Mesodermal cell (in vitro differentiated cells): ENCODE data around the gene STOML2.

Experiments
- H3K27ac ChIP-seq: 2 replicates; pipeline ENCODE4 v1.7.0; 2013; ENCODE audit warnings: mild to moderate bottlenecking, low read depth, low read length, moderate library complexity; ENCODE audit not compliant: severe bottlenecking
- H3K36me3 ChIP-seq: 2 replicates; pipeline ENCODE4 v1.7.1; 2013; ENCODE audit warnings: mild to moderate bottlenecking, low read length, moderate library complexity; ENCODE audit not compliant: control insufficient read depth, insufficient read depth
- H3K4me1 ChIP-seq: one replicate; pipeline ENCODE4 v1.7.1; 2013; ENCODE audit warnings: mild to moderate bottlenecking, low read length; ENCODE audit not compliant: insufficient read depth, control insufficient read depth, poor library complexity, severe bottlenecking
- H3K4me3 ChIP-seq: 2 replicates; pipeline ENCODE4 v1.7.0; 2013; ENCODE audit warnings: low read length, control low read depth, mild to moderate bottlenecking; ENCODE audit not compliant: insufficient read depth, poor library complexity, severe bottlenecking; ENCODE audit errors: extremely low read depth
- H3K9me3 ChIP-seq: 2 replicates; pipeline ENCODE4 v1.7.1; 2013; ENCODE audit warnings: mild to moderate bottlenecking, low read length, moderate library complexity; ENCODE audit not compliant: control insufficient read depth
- WGBS, 2 experiments: methylation state at CpG; one replicate each; pipeline ENCODE4 v1.1.5; 2013; ENCODE audit warnings: missing lambda C conversion rate in 2 of 2; ENCODE audit not compliant: insufficient coverage in 2 of 2; 5-methylcytosine and 5-hydroxymethylcytosine counted together

Gene STOML2

DNA sequence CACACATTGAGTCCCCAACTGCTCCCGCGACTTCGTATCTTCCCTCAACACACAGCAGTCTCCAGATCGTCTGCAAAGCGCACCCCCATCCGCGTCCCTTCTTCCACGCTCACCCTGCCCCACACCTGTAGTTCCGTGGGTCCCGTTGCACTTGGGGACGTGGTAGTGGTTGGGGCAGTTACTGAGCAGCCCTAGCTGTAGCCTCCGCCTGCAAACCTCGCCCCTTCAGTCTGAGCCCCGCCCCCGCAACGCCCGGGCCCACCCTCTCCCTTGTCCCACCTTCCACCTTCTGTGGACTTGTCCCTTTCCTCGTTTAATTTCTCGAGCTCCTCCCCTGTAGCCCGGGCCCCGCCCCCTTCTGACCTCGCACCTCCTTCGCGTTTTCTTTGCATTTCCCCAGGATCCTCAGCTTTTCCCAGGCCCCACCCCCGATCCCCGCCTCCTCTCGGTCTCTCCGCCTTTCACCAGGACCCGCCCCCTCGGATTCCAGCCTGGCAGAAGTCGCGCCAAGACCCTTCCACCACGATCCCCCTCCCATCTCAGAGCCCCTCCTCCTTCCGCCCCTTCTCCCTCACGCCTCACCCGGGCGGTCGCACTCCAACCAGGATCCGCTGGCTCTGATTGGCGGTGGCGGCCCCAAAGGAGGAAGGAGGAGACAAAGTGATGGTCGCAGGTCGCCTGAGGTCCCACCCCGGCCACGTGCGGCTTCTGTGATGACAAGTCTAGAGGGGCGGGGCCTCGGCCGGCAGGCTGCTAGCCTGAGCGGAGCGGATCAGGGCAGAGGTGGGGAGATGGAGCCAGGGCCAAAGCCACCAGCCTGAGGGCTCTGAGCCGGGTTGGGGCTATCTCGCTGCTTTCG is 13.0 kb upstream of the STOML2 start, which contains the start of gene ATOSB:
Gene ATOSB (minus strand): TSS at position 183 of the 859 bp plus-strand sequence. CDS start 7,588 bp downstream, outside the sequence.
- Histone ChIP-seq H3K27ac (peak within 1 kb of the TSS; percentile 88), H3K4me3 (peak within 1 kb of the TSS; percentile 58)
- WGBS, 2 experiments = 0 to 1% methylated on average over 41 to 43 of the region's 54 CpGs

DNA sequence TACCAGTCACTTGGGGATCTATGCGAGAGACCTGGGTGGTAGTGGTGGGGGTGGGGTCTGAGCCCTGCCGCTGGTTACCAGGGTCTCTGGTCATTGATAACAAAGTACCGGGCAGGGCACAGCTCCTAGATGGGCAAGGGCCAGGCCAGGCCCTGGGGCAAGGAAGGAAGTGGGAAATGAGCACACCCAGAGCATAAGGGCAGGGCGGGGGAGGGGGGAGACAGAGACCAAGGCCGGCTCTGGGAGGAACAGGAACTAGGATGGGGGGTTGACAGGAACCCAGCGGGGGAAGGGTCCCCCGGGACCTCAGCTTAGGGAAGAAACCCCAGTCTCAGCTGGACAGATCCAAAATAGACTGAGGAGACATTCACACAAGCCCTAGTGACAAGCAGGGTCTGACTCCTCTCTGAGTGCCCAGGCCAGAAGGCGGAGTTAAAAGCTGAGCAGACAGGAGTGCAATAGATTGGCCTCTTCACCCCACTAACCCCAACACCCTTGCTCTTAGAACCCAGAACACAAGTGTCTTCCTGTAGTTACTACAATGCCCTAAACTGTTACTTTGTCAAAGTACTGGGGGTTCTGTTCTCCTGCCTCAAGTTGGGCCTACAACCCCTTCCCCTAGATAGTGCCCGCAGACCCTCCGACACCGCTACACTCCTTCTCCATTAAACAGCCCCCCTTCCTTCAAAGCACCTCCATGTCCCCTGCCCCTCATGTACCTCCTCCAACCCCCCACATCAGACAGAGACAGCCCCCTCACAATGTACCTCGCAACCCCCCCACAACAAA is 12.1 kb upstream of the STOML2 start:
- H3K9me3 ChIP-seq = no peaks in the 10 kb centered on the region
- H3K4me3 ChIP-seq = peak overlapping the region; percentile 58
- peaks cover 22% of the 10 kb centered on the region for H3K4me1 ChIP-seq
- H3K27ac ChIP-seq = peak overlapping the region; percentile 85
- 19 to 20% methylated on average over 10 to 11 of the region's 12 CpGs for WGBS, 2 experiments
- H3K36me3 ChIP-seq = peaks cover 8% of the 10 kb centered on the region

More for the DNA sequence above, 13.0 kb upstream of the STOML2 start, which contains the start of gene ATOSB:
- H3K4me1 ChIP-seq = peaks cover 15% of the 10 kb centered on the region
- H3K9me3 ChIP-seq = no peaks in the 10 kb centered on the region
- peaks cover 8% of the 10 kb centered on the region for H3K36me3 ChIP-seq

DNA sequence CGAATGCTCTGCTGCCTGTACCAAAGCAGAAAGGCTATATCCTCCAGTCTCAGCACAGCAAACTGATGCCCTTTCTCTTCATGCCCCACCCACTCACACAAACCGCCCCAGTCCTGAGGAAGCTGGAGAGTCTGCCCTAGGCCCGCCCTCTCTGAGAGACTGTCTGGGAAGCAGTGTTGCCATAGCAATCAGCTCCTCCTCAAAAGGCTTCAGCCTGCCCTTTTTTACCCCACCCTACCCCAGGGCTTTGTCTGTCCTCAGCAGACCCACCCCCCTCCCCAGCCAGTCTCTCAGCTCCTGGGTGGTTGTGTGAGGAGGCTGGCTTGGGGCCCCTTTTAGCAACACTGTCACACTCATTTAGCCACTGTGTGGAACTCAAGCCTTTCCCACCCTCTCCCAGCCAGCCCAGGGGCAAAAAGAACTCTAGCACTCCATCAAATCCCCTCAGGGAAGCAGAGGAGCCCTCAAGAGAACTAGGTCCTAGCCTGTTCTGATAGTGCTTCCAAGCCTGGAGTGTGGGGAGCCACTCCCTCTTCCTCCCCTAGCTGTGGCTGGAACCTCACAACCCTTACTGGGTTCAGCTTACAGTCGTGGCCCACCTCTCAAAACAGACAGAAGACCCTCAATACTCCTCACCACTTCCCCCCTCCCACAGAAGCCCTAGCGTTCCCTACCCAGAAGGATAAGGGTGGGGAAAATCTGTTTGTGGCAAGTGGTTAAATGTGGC is 11.3 kb upstream of the STOML2 start:
- Histone ChIP-seq H3K4me1 (peaks cover 28% of the 10 kb centered on the region), H3K27ac (peak overlapping the region; percentile 85), H3K36me3 (peaks cover 8% of the 10 kb centered on the region), H3K4me3 (peak overlapping the region; percentile 58), H3K9me3 (no peaks in the 10 kb centered on the region)
- 0% methylated on average over 2 to 3 of the region's 5 CpGs for WGBS, 2 experiments

DNA sequence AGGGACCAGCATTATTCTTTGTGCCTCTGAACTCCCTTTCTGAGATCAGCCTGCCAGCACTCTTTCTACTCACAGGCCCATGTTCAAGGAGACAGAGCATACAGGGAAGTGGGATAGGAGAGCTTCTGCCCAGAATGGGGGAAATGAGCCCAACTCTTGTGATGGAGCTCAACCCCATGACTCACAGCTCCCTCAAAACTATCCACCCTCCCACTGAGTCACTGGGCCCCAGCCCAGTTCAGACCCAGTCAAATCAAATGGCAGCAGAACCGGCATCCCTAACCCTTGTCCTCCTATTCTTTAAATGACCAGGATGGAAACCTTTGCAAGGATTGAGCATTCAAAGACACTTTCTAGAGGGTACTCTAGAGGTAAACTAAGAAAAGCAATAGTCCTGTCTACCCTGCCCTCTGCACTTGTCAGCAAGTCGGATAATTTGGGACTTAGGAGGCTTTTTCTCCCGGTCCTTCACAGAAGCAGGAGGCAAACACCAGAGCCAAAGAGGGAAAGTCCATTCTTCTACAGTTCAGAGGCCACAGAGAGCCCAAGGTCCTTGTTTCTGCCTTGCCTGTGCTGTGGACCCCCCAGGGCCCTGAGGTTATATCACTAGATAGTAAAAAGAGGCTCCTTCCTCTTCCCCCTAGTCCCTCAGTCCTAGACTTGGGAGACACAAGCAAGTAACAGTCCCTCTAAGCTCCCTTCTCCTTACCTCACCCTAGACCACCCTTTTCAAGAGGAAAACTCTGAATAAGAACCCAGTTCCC is 9.5 kb upstream of the STOML2 start:
- H3K4me1 ChIP-seq = peaks cover 28% of the 10 kb centered on the region
- 80 to 86% methylated on average over 2 of the region's 3 CpGs for WGBS, 2 experiments
- H3K9me3 ChIP-seq = no peaks in the 10 kb centered on the region
- H3K27ac ChIP-seq = peak overlapping the region; percentile 75
- peaks cover 23% of the 10 kb centered on the region for H3K36me3 ChIP-seq
- H3K4me3 ChIP-seq = peak overlapping the region; percentile 78

DNA sequence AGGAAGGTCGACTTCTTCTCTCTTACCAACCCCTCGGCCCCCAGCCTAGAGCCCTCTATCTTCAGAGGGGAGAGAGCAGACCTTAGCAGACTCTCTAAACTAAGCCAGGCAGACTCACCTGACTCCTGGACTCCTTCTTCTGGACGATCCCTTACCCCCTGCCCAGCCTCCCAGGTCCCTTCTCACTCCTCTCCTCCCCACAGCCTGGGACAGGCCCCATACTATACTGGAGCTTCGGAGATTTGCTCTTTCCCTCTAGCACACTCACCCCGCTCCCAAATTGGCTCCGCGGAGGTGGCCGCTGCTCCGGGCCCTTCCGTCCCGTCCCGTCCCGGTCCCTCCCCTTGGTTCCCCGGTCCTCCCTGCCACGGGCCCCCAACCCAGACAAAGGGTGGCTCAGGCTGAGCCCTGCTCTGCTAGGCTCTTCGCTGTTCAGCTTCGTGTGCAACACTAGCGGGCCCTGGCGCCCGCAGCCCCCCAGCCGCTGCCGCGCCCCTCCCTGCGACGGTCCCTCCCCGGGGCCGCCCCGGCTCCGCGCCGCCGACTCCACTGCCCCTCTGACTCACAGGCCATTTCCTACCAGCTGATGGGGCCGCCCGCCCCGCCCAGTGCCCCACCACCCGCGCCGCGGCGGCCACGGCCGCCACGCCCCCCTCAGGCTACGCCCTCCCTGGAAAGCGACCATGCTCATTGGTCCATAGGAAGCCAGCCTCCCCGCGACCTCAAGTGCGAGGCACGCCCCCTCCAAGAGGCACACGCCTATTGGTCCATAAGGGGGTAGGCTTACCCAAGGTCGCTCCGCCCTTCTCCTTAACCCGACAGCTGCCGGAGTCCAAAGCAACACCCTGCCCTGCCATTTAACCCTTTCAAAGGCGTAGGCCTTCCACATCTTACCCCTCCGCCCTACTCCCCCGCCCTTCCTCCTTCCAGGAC is 8.3 kb upstream of the STOML2 start:
- Histone ChIP-seq H3K4me1 (peaks cover 28% of the 10 kb centered on the region), H3K36me3 (peaks cover 34% of the 10 kb centered on the region), H3K27ac (peak overlapping the region; percentile 82), H3K9me3 (no peaks in the 10 kb centered on the region), H3K4me3 (peak overlapping the region; percentile 78)
- 0% methylated on average over 48 to 52 of the region's 57 CpGs for WGBS, 2 experiments

DNA sequence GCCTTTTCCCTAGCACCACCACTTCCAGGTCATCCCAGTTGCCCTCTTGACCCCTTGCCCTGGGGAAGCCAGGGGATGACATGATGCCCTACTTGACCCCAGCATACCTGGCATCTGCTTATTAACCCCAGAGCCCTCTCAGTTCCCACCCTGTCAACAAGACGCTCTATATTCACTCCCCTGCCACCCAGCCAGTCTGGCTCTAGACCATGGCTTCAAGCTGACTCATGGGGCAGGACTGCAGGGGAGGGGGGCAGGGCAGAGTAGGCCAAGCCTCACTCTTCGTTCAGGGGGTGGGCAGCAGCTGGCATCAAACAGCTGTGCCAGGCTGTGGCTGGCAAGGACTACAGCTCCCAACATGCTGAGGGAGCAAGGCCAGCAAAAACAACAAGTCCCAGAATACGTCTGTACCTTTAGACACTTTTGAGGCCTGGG is 7.4 kb upstream of the STOML2 start:
- H3K4me1 ChIP-seq = peaks cover 28% of the 10 kb centered on the region
- H3K4me3 ChIP-seq = peak overlapping the region; percentile 78
- peak overlapping the region; percentile 82 for H3K27ac ChIP-seq
- no peaks in the 10 kb centered on the region for H3K9me3 ChIP-seq
- 29 to 78% methylated on average over 2 of the region's 3 CpGs for WGBS, 2 experiments
- H3K36me3 ChIP-seq = peaks cover 43% of the 10 kb centered on the region

DNA sequence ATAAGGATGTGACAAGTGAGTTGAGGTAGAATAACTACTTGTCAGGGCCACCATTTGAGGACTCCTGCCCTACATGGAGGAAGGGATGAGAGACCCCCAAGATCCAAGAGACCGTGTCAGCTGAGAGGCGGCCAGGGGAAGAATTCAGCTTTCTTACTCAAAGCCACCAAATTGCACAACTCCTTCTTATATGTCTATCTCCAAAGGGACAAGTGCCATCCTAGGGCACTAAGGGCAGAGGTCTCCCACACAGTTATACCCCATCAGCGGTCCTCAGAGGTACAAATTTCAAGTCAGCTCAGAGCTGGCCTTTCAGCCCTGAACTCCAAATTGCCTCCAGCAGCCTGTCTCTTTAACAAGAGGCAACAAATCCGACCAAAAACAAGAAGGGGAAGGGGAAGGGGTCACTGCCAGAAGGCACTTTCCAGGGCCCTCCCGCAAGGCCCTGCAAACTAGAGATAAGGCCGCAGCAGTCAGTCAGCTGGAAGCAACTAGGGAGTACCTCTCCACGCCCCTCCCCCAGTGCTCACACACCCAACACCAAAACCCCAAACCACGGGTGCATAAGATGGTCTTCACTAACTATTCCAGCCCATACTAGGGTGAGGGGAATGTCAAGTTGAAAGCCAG is 6.1 kb upstream of the STOML2 start:
- peaks cover 56% of the 10 kb centered on the region for H3K36me3 ChIP-seq
- H3K27ac ChIP-seq = no peak overlapping the region
- H3K4me1 ChIP-seq = peaks cover 37% of the 10 kb centered on the region
- 90 to 100% methylated on average over 2 to 4 of the region's 8 CpGs for WGBS, 2 experiments
- H3K9me3 ChIP-seq = no peaks in the 10 kb centered on the region
- H3K4me3 ChIP-seq = no peak overlapping the region

DNA sequence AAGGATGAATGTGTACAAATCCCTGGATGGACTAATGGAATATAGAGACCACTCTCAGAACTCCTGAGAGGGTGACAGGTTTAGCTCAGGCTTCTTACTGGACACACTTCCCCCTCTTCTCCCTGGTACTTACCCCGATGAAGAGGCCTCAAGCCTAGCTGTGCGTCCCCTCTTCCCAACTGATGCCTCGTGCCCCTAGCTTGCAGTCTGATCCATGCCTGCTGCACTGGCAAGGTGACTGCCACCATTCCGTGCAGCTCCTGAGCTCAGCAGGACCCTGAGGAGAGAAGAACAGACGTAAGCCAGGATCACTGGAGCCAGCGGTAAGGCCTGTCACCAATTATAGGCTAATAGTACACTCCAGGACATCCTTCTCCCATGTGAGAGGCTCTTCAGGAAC is 5.5 kb upstream of the STOML2 start:
- Histone ChIP-seq H3K4me3 (no peak overlapping the region), H3K27ac (no peak overlapping the region), H3K4me1 (peaks cover 41% of the 10 kb centered on the region), H3K36me3 (peaks cover 58% of the 10 kb centered on the region), H3K9me3 (no peaks in the 10 kb centered on the region)
- WGBS, 2 experiments = 98% methylated on average over 6 of the region's 6 CpGs
